Activated naive CD8-positive, alpha-beta T cell treated with anti-CD3 and anti-CD28 coated beads for 36 hours (primary cell): Measurements from ENCODE around the gene LRRC52. TPM values are rescaled to one million over a fixed set of nuclear protein-coding genes. Genes with fewer than 3 reads are reported as not detected.

Experiments
- DNase-seq: peaks from one replicate; pipeline ENCODE4 v3.0.0; 2021
- H3K27ac Mint-ChIP-seq: one replicate; pipeline ENCODE4 v1.8.0; 2022; ENCODE audit warnings: mild to moderate bottlenecking, moderate library complexity, mixed read lengths
- H3K27me3 Mint-ChIP-seq: one replicate; pipeline ENCODE4 v1.8.0; 2022; ENCODE audit warnings: mild to moderate bottlenecking, mixed read lengths
- H3K36me3 Mint-ChIP-seq: one replicate; pipeline ENCODE4 v1.8.0; 2021; ENCODE audit warnings: mild to moderate bottlenecking, mixed read lengths
- H3K4me1 Mint-ChIP-seq: one replicate; pipeline ENCODE4 v1.8.0; 2021; ENCODE audit warnings: mixed read lengths
- H3K4me3 Mint-ChIP-seq: one replicate; pipeline ENCODE4 v1.8.0; 2022; ENCODE audit warnings: mild to moderate bottlenecking, moderate library complexity, mixed read lengths
- H3K9me3 Mint-ChIP-seq: one replicate; pipeline ENCODE4 v1.8.0; 2022; ENCODE audit warnings: mixed read lengths
- total RNA-seq, 2 experiments: library from RNA; stranded (reverse); gene quantifications; one replicate each; pipeline ENCODE4 v1.2.3, GENCODE V29; 2021

The LRRC52 gene, protein sequence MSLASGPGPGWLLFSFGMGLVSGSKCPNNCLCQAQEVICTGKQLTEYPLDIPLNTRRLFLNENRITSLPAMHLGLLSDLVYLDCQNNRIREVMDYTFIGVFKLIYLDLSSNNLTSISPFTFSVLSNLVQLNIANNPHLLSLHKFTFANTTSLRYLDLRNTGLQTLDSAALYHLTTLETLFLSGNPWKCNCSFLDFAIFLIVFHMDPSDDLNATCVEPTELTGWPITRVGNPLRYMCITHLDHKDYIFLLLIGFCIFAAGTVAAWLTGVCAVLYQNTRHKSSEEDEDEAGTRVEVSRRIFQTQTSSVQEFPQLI
- not detected for total RNA-seq

DNA sequence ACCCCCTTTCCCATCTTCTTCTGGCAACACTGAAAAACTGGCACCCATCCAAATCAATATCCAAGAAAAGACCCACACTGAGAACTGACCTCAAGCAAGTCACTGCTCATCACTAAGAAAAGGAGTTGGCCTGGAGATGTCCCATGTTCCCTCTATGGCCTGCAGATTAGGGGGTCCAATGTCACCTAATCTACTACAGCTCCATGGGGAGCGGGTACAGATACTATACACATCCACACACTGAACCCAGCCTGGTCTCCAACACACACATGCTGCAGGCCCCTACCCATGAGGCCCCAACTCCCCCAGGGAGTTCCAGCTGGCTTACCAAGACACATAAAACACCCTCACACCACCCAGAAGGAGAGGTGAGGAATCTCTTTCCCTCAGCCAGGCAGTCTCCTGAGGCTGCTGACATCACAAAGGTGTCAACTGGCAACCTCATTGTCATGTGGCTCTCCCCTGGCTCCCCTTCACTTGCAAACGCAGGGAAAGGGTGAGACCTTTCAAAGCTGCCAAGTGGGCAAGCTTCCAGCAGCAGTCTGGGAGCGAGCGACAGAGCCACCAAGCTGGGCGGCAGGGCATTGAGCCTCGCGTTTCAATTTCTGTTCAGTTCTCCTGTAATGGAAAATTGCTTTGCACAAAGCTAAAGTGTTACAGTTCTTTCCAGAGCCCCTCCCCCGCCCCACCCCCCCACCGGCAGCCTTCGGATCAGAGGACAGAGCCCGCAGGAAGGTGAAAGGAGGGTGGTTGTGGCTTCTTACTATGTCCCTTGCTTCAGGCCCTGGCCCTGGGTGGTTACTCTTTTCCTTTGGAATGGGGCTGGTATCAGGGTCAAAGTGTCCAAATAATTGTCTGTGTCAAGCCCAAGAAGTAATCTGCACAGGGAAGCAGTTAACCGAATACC lies at the start of gene LRRC52:
Gene LRRC52, plus strand, starts transcription at position 469 of the 907 bp plus-strand sequence. Its CDS starts 297 bp downstream, at position 766.
- H3K9me3 Mint-ChIP-seq = no peaks in the 10 kb centered on the region
- no peak within 1 kb of the TSS for H3K4me3 Mint-ChIP-seq

DNA sequence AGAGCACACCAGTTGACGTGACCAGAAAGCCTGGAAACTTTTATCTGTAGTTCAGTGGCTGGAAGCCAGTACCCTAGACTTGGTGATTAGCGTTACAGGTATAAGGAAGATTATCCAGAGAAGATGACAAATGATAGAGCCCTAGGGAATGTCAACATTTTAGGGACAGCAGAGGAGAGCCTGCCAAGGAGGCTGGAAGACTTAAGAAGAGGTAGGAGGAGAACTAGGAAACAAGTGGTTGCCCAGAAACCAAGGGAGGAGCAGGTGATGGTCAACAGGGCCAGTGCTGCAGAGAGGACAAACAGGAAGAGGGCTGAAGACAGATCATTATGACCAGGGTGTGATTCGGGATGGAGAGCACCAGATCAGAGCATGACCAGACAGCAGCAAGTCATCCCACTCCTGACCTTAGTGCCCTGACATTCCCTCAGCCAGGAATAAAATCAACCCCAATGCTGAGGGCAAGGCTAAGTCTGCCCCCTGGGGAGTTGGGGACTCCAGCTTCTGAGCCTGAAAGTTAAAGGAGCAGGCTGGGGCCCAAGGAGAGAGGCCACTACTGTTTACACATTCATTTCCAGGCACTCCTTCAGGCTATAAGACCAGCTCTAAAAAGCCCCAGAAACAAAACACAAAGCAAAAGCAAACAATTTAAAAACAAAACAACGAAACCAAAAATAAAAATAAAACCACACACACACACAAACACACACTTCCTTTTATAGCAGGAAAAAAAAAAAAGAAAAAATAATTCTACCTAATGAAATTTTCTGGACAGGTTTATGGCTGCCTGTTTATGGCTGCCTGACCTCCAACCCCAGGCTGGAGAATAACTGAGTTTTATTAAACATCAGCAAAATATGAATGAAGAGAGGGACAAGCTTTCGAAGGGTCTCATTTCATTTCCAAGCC lies 48.6 kb upstream of the LRRC52 start:
- no peak for DNase-seq
- Mint-ChIP-seq H3K27ac (no peak overlapping the region), H3K9me3 (no peaks in the 10 kb centered on the region), H3K27me3 (peaks cover 18% of the 10 kb centered on the region), H3K36me3 (no peaks in the 10 kb centered on the region), H3K4me1 (no peaks in the 10 kb centered on the region), H3K4me3 (no peak overlapping the region)

More for the DNA sequence above, at the start of gene LRRC52:
- peak; percentile 6 for DNase-seq
- Mint-ChIP-seq H3K27me3 (peaks cover 54% of the 10 kb centered on the region), H3K4me1 (peaks cover 10% of the 10 kb centered on the region), H3K36me3 (no peaks in the 10 kb centered on the region), H3K27ac (no peak within 1 kb of the TSS)

DNA sequence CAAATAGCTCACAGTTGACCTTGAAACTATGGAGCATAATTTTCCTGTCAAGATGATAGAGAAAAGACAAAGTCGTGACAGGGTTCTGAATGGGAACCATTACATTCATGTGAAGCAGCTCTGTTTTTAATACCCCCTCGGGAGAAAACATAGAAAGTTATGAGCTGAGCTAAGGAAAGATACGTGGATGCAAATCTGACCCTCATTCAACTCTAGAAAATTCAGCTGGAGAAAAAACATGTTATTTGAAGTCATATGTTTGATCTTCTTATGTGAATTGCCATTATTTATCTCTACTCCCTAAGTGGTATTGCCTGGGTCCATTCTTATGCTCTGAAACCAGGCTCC lies 48.0 kb upstream of the LRRC52 start:
- no peaks in the 10 kb centered on the region for H3K36me3 Mint-ChIP-seq
- no peak overlapping the region for H3K27ac Mint-ChIP-seq
- peaks cover 16% of the 10 kb centered on the region for H3K27me3 Mint-ChIP-seq
- DNase-seq = no peak
- H3K4me1 Mint-ChIP-seq = no peaks in the 10 kb centered on the region
- H3K4me3 Mint-ChIP-seq = no peak overlapping the region
- H3K9me3 Mint-ChIP-seq = no peaks in the 10 kb centered on the region

DNA sequence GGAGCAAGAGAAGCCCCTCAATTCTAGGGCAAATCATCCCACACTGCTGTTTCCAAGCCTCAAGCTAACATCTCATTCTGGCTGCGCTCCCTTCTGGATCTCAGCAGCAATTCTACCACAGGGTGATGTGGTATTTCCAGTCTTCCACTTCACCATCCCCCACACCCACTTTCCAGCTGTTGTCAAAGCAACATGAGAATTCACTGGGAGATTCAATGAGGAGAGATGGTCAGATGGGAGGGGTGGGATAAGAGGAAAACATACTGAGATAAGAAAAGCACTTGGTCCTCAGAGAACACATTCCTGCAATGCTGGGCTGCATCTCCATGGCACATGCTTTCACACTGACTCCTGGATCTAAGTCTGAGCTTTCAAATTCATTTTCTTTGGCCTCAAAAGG lies 47.3 kb upstream of the LRRC52 start:
- Mint-ChIP-seq H3K27ac (no peak overlapping the region), H3K4me3 (no peak overlapping the region), H3K36me3 (no peaks in the 10 kb centered on the region), H3K27me3 (peaks cover 16% of the 10 kb centered on the region), H3K4me1 (no peaks in the 10 kb centered on the region), H3K9me3 (no peaks in the 10 kb centered on the region)
- DNase-seq = no peak

DNA sequence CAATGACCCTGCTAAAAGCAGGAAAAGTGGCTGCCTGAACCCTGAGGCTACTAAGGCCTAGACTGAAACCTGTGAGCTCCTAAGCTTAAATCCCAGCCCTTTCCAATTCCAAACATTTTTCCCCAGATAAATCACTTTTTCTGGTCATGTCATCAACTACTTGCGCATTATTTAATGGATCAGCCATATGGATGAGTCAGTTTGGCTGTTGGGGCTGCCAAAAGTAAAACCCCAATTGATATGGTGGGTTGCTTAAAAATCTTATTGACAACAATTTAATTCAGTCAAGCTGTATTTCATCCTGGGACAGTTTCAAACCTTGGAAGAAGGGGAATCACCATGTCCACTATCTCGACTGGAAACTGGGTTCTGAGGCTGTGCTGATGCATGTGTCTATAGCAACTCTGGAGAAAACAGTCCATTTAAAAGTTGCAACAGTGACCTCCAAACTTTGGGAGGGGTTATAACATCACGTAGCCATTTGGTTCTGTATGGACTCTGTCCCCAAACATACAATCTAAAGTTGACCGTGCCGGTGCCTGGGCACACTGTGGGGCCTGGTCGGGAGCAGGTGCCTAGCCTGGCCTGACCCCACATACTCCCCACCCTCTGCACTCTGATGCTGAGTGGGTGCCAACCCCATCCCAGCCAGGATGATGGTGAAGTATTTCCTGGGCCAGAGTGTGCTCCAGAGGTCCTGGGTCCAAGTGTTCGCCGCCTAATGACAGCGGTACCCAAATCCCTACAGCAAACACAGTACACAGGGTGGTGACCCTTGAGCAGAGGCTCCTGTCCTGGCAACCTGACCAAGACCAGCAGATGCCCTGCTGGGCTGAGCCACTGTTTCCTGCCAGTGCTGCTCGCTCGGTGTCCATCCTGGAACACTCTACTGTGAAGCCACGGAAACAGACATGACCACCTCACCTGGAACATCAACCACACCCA lies 46.5 kb upstream of the LRRC52 start:
- no peak for DNase-seq
- Mint-ChIP-seq H3K4me3 (no peak overlapping the region), H3K9me3 (no peaks in the 10 kb centered on the region), H3K4me1 (no peaks in the 10 kb centered on the region), H3K36me3 (no peaks in the 10 kb centered on the region), H3K27ac (no peak overlapping the region), H3K27me3 (peaks cover 19% of the 10 kb centered on the region)

DNA sequence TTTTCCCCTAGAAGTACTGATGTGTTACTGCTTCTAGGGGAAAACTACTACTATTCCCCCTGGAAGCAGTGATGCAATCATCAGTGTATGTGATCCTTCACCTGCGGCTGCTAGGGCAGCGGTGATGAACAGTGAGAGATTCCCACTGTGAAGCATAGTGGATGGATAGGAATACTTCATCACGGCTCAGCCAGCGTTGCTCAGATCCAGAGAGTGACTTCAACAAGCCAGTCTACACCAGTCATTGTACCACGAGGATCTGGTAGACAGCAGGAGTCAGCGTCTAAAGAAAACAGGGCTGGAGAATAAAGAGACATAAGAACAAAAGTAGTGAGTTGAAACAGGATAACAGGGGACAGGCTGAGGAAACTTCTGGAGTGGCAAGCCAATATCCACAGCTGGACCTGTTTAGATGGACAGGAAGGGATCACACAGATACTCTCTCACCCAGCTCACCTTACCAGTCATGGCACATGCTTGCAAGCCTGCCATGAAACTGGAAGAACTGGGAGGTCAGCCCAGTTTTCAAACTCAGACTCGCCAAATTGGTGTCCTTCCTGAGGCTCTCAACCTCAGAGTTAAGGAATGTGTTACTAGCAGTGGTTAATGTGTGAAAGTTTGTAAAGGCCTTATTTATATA lies 42.4 kb upstream of the LRRC52 start:
- H3K27me3 Mint-ChIP-seq = peaks cover 7% of the 10 kb centered on the region

DNA sequence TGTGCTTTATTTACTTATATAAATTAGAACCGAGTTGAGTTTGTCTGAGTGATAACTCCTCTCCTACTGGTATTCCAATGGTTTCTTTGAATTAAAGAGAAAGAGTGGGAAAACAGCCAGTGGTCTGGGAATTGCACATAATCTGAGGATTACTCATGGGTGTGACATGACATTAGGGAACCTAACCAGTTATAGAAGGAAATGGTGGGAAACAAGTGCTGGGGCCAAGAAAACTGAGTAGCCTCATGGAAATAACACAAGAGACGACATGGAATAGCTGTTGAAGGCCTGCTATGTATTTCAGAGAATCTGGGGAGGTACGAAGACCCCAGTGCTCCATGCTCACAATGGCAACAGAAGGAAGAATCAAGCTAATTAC lies 41.8 kb upstream of the LRRC52 start:
- Mint-ChIP-seq H3K27ac (no peak overlapping the region), H3K36me3 (no peaks in the 10 kb centered on the region), H3K9me3 (no peaks in the 10 kb centered on the region), H3K4me3 (no peak overlapping the region), H3K4me1 (no peaks in the 10 kb centered on the region), H3K27me3 (peaks cover 7% of the 10 kb centered on the region)
- no peak for DNase-seq

More for the DNA sequence above, 42.4 kb upstream of the LRRC52 start:
- Mint-ChIP-seq H3K4me3 (no peak overlapping the region), H3K36me3 (no peaks in the 10 kb centered on the region), H3K4me1 (no peaks in the 10 kb centered on the region), H3K9me3 (no peaks in the 10 kb centered on the region), H3K27ac (no peak overlapping the region)
- no peak for DNase-seq

DNA sequence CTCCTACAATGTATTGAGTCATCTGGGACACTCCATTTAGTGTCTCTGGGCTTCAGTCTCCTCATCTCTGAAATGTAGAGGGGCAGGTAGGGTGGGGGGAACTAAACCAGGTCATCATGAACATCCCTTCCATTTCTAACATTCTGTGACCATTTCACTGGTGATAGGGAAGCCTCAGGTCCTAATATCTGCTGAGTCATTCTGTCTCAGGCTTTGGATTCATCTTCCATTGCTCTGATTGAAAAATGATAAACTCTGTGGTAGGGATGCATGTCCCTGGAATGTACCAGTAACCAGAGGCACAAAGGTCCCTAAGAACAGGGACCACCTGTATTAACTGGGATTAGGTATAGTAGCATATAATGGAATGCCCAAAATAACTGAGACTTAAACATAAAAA lies 36.2 kb upstream of the LRRC52 start:
- H3K9me3 Mint-ChIP-seq = no peaks in the 10 kb centered on the region
- no peaks in the 10 kb centered on the region for H3K4me1 Mint-ChIP-seq
- H3K4me3 Mint-ChIP-seq = no peak overlapping the region
- DNase-seq = no peak
- H3K36me3 Mint-ChIP-seq = no peaks in the 10 kb centered on the region
- H3K27me3 Mint-ChIP-seq = no peaks in the 10 kb centered on the region
- no peak overlapping the region for H3K27ac Mint-ChIP-seq

DNA sequence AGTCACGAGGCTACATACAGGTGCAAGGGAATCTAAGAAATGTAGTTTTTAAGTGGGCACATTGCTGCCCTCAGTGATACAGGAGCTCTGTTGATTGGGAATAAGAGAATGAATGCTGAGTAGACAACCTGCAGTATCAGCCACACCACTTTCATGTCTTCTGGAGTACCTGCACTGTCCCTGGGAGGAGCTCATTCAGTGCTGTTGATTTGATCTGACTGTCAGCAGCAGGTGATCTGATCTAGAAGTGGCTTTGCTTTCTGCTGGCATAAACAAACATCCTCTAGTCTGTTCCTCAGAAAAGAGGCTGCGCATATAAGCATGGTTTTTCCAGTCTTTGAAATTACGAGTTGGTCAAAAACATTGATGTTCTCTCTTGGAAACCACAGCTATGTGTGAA lies 35.5 kb upstream of the LRRC52 start:
- H3K9me3 Mint-ChIP-seq = no peaks in the 10 kb centered on the region
- H3K4me1 Mint-ChIP-seq = no peaks in the 10 kb centered on the region
- no peaks in the 10 kb centered on the region for H3K27me3 Mint-ChIP-seq
- H3K36me3 Mint-ChIP-seq = no peaks in the 10 kb centered on the region
- no peak overlapping the region for H3K27ac Mint-ChIP-seq
- H3K4me3 Mint-ChIP-seq = no peak overlapping the region
- DNase-seq = no peak

DNA sequence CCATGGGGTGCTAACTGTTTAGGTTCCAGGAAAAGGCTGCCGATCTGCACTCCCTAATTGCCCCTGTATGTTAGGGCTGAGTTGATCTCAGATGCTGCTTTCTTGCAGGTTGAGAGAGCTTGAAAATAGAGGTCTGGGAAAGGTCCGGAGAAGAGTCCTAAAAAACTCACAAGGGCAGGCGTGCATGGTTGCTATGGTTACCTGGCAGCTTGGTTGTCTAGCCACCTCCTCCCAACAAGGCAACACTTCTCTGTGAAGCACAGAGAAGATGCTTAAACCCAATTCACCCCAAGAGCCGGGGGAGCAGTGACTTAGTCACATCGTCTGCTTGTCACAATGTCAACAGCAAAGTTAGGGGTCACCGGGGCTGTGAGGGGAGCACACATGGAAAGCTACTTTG lies 31.0 kb upstream of the LRRC52 start:
- H3K4me1 Mint-ChIP-seq = no peaks in the 10 kb centered on the region
- no peak overlapping the region for H3K27ac Mint-ChIP-seq
- H3K36me3 Mint-ChIP-seq = no peaks in the 10 kb centered on the region
- H3K27me3 Mint-ChIP-seq = peaks cover 12% of the 10 kb centered on the region
- no peak overlapping the region for H3K4me3 Mint-ChIP-seq
- DNase-seq = no peak
- H3K9me3 Mint-ChIP-seq = no peaks in the 10 kb centered on the region

DNA sequence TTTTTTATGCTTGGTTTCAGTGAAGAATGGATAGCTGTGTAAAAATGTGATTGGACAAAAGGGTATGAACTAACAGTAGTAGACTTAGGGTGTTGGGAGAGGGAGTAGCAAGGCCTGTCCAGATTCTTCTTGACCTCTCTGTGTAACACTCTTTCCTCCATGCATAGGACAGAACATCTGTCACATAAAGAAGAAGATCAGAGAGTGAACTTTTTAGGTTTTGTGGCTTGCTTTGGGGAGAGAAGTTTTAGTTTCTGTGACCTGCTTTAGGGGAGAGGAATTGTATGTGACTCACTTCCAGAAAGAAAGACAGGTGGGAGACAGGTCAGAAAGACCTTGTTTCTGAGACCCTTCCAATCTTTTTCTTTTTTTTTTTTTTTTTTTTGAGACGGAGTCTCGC lies 27.3 kb upstream of the LRRC52 start:
- Mint-ChIP-seq H3K27me3 (peaks cover 35% of the 10 kb centered on the region), H3K36me3 (no peaks in the 10 kb centered on the region), H3K4me3 (no peak overlapping the region), H3K27ac (no peak overlapping the region), H3K4me1 (no peaks in the 10 kb centered on the region), H3K9me3 (peaks cover 13% of the 10 kb centered on the region)
- no peak for DNase-seq

DNA sequence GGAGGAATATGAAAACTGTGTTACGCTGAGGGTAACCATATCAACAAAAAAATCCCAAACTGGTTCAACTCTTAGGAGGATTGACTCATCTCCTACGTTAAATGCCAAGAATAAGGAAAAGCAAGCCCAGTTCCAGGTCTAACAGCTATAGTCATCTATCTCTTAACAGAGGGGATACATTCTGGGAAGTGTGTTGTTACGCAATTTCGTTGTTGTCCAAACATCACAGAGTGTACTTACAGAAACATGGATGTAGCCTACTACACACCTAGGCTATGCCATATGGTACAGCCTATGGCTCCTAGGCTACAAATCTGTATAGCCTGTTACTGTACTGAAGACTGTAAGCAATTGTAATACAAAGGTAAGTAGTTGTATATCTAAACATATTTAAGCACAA lies 23.2 kb upstream of the LRRC52 start:
- no peak overlapping the region for H3K27ac Mint-ChIP-seq
- H3K9me3 Mint-ChIP-seq = peaks cover 20% of the 10 kb centered on the region
- no peaks in the 10 kb centered on the region for H3K36me3 Mint-ChIP-seq
- H3K27me3 Mint-ChIP-seq = peaks cover 35% of the 10 kb centered on the region
- no peak overlapping the region for H3K4me3 Mint-ChIP-seq
- no peak for DNase-seq
- H3K4me1 Mint-ChIP-seq = no peaks in the 10 kb centered on the region

DNA sequence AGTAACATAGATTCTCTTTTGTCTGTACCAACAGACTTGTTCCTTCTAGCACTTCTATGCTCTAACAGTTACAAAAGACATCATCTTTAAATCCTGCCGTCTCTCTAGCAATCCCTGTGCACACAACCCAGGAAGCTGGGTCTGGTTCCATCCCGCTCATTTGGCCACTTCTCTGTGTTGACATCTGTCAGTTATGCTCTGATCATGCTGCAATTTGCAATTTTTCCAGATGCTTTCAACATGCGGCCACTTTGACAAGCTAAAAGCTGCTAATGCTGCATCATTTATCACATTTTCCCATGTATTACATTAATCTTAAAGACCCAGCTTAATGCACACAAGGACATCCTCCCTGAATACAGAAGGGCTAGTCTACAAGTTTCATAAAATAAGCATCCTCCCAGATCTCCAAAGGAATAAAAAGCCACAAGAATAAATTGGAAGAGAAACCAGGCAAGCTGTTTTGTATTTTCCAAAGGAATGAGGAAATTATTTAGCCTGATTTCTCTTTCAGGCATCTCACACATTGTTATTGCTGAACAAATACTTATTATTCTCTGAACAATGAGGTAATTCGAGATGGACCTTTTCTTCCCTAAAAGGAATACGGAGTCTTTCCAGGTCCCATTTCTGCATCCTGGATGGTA lies 19.0 kb upstream of the LRRC52 start:
- H3K27me3 Mint-ChIP-seq = peaks cover 51% of the 10 kb centered on the region

More for the DNA sequence above, 19.0 kb upstream of the LRRC52 start:
- Mint-ChIP-seq H3K36me3 (no peaks in the 10 kb centered on the region), H3K4me3 (no peak overlapping the region), H3K4me1 (no peaks in the 10 kb centered on the region), H3K9me3 (peaks cover 10% of the 10 kb centered on the region), H3K27ac (no peak overlapping the region)
- no peak for DNase-seq
